H1 (cell line): ENCODE results near the gene GMCL1.
"Not testable (repeated sequence)": the region's sequence is repeated elsewhere in the genome, so short reads cannot be mapped to it uniquely, and the experiment has no call there.

Experiments used
- BACH1 ChIP-seq: IDR thresholded peaks from 2 replicates; pipeline ENCODE4 v1.6.1; 2012; ENCODE audit warnings: low read length, improper control_type of control experiment
- CHD1 ChIP-seq: IDR thresholded peaks from 2 replicates; pipeline ENCODE4 v1.6.1; 2012; ENCODE audit warnings: low read depth, low read length, improper control_type of control experiment
- CTCF ChIP-seq, 3 experiments: IDR thresholded peaks; 1 replicate in 2 of 3; 2 replicates in 1 of 3; pipeline versions ENCODE4 v1.5.1 to v1.6.1; 2011; ENCODE audit warnings: low read length in 3 of 3, mild to moderate bottlenecking in 3 of 3, inconsistent platforms in 2 of 3, low read depth in 1 of 3, moderate library complexity in 1 of 3; ENCODE audit not compliant: insufficient read depth in 1 of 3; ENCODE audit errors: control extremely low read depth in 1 of 3
- GTF2F1 ChIP-seq: IDR thresholded peaks from 2 replicates; pipeline ENCODE4 v1.6.1; 2012; ENCODE audit warnings: low read depth, low read length, improper control_type of control experiment, borderline replicate concordance
- MAFK ChIP-seq: IDR thresholded peaks from 2 replicates; pipeline ENCODE4 v1.6.1; 2012; ENCODE audit warnings: low read depth, mild to moderate bottlenecking, improper control_type of control experiment, low read length
- ZNF274 ChIP-seq: IDR thresholded peaks from 2 replicates; pipeline ENCODE4 v1.7.0; 2012; ENCODE audit warnings: low read length, borderline replicate concordance; ENCODE audit errors: extremely low read depth

GRCh38 chr2:69830906-69831241 lies 1.4 kb downstream of the GMCL1 start:
- not testable (repeated sequence) for TF ChIP-seq CTCF (IDR thresholded peaks at IDR 0.05; ENCODE audit: control extremely low read depth in 1 of 3, insufficient read depth in 1 of 3, low read depth in 1 of 3, low read length in 3 of 3); ZNF274; MAFK; BACH1; CHD1; GTF2F1
